ENCODE data around the gene GAB4.
"Not testable (repeated sequence)": the region's sequence is repeated elsewhere in the genome, so short reads cannot be mapped to it uniquely, and the experiment has no call there.

Gene GAB4

DNA sequence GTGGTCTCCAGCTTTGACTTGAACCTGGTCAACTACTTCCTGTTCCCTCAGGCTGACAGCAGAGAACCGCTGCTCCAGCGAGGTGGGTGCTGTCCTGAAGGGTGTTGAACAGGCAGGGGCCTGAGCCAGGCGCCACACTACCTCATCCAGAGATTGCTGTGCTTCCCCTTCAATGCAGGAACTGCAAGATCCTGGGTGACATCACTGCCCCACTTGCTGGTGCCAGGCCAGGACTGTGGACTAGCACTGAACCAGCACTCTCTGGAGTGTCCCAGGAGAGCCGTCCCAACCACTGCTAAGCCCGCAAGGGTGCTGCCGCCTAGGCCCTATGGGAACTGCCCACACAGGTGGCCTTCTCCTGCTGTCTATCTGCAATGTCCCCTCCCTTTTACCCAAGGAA, 51.7 kb downstream of the GAB4 start:
- FAIRE-seq = no peak

DNA sequence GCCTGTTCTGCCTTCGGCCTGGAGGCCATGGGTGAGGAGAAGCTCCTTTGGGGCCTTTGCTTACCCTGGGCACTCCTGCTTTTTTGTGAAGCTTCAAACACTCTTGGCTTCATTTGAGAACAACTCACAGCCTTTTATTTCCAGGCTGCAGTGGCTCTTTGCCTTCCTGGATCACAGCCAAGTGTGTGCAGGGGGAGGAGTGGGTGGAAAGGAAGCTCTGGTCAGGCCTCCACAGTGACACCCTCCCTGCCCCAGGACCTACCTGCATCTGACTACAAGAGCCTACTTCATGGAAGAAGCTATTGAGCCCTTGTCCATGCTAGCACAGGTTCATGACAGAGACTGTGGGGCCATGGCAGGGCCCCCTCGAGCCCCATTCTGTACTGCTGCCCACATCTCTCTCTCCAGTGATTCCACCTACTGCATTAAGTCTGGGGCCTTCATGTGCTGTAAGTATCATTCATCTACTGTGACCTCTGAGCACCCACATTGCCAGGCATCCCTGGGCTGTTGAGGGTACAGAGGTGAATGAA, 52.3 kb downstream of the GAB4 start:
- FAIRE-seq = no peak

DNA sequence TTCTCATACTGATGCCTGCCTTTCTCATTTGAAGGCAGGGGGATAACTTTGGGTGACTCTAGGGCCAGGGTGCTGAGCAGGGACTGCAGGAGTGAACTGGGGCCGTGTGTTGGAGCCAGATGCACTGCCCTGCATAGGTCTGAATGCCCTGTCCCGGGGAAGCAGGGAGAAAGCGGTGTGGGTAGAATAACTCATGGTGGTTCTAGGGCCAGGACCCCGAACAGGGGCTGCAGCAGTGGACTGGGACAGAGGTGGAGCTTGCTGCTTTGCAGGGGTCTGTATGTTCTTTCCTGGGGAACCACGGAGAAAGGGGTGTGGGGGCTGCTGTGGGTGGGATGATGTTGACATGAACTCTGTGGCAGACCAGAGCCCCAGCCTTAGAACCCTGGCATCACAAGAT, 52.9 kb downstream of the GAB4 start:
- no peak for FAIRE-seq

DNA sequence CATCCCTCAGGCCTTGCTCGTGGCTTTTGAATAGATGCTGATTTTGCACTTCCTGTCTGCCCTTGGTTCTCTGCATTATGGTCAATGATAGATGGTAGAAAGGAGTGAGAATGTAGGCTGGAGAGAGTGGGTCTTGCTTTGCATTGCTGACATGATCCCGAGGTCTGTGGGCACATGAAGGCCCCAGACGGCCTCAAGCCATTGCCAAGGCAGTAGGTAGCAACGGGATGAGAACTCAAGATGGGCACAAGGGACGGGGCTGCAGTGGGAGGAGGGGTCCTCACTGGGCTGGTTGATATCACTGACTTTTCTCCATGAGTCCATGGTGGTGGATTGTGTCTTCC, 54.0 kb downstream of the GAB4 start:
- no peak for FAIRE-seq

DNA sequence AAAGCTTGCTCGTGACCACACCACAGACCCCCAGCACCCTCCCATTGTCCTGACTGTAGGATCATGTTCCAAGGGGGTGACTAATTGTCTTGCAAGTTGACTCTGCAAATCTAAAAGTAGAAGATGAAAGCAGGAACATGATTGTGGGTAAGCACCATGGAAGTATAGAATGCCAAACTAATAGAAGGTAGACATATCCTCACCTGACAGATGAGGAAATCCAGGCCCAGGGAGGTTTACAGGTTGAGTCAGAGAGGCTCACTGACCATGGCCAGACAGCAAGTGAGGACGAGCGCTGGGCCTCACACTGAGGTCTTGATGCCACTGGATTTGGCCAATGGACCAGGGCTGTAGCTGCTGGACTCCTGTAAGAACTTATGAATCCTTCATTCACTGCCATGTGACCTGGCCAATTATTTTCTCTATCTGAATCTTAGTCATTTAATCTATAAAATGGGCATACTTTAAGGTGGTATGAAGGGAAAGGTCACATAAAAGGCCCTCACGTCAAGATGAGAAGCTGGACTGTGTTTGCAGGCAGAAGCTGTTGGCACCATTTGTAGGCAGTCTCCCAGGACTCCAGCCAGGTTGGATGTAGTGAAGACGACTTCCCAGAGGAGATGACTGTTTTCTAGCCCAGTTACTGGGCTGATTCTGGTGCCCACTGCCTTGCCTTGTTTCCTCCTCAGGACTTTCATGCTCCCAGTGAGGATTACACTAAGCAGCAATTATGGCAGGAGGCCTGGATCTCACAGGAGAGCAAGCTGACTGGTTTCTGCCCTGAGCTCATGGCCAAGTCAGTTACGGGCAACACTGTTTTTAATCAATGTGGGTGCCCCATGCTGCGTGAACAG, 54.6 kb downstream of the GAB4 start:
- no peak for FAIRE-seq

DNA sequence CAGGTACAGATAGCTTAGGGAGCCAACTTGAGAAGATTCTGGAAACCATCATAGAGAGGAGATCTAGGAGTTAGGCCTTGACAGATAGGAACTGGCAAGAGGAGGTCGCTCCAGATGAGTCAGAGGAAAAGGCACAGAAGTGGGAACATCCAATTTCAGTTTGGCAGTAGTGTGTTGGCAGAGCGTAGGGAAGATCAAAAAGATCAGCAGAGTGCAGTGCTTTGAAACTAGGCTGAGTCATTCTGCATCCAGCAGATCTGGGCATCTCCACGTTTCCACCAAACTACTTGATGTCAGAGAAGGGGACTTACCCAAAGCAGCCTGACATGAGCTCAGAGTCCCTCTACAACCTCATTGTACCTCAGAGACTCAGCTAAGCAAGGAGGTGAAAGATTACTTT, 58.5 kb downstream of the GAB4 start:
- no peak for FAIRE-seq

DNA sequence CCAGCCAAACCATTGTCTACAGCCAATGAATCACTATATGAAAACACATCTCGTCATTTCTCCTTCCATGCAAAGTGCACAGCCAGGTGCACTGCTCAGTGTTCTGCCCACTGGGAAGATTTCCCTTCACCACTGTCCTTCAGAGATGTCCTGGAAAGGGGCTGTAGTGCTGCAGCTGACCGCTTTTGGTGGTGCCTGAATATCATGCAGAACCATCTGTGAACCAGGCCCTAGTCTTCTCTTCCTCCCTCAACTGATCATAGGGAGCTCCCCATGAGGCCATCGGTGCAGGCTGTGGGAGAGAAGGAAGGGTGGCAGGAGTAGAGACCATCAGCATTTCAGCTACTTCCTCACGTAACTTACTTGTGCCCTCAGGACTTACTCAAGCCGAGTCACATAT, 70.2 kb downstream of the GAB4 start:
- FAIRE-seq = no peak

DNA sequence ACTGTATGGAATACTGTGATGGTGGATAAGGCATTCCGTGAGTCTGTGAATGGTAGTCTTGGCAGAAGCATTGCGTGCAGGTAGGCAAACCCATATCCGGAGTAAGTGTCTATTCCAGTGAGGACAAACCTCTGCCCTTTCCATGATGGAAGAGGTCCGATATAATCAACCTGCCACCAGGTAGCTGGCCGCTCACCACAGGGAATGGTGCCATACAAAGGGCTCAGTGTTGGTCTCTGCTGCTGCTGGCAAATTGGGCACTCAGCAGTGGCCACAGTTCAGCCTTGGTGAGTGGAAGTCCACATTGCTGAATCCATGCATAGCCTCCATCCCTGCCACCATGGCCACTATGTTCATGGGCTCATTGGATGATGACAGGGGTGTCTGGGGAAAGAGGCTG, 70.8 kb downstream of the GAB4 start:
- FAIRE-seq = not testable (repeated sequence)

DNA sequence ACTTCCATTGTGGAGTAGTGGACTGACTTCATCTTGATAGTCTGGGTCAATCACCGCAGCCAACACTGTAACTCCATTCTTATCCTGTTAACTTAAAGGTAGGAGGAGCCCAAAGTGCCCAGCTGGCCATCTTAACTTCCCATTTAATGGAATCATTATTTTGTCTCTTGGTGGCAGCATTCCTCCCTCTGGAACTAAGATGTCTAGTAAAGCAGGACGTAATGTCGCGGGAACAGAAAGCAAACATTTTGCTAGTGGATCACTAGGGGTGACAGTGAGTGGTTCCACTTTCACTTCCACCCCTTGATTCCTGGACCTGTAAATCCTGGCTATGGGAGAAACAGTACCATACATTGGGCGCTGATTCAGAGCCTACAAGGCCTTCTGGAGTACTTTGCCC, 71.4 kb downstream of the GAB4 start:
- no peak for FAIRE-seq

DNA sequence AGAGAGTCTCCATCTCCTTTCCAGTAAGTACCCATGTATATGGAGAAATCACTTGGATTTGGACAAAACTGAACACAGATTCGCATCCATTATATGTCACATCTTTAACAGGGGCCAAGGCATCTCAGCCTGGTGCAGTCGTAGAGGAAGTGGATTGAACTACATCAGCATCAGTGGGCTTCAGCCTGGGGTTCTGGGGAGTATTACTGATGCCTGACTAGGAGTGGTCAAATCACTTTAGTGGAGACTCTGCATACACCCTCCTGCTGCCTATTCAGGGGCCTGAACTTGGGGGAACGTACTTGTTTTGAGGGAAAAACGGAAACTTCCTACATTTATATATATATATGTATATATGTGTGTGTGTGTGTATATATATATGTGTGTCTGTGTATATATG, 72.8 kb downstream of the GAB4 start:
- no peak for FAIRE-seq

DNA sequence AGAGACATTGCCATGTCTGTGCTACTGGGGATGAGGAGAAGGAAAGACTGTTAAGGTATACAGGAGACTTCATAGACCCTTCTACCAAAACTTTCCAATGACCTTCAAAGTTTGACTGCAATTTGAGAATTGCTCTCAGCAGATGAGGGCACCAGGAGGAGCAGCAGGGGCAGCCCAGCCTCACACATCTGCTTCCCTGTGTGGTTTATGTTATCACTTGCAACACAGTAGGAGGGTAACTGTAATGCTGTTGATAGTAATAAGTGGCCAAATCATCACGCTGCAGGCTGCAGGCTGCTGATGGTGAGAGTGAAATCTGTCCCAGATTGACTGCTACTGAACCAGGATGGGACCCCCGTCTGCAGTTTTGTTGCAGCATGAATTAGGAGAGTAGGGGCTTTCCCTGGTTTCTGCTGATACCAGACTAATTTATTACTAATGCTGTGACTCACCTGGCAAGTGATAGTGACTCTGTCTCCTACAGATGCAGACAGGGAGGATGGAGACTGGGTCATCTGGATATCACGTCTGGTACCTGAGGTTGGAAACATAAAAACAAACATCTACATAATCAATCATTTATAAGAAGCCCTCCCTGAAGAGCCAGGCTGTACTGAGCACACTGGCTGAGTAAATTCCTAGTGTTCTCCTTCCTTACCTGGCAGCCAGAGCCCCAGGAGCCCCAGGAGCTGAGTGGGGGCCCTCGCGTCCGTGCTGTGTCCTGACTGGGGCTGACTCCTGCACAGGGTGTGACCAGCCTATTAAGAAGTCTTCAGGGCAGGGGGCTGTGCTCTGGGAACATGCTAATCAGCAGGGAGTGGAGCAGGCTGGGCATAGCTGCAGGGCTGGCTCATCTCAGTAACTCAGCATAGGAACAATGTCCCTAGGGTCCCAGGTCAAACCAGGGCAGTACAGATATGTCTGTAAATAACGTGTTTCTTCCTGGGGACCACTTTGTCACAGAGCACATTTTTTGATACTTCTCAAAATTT, 74.4 kb downstream of the GAB4 start:
- FAIRE-seq = no peak

DNA sequence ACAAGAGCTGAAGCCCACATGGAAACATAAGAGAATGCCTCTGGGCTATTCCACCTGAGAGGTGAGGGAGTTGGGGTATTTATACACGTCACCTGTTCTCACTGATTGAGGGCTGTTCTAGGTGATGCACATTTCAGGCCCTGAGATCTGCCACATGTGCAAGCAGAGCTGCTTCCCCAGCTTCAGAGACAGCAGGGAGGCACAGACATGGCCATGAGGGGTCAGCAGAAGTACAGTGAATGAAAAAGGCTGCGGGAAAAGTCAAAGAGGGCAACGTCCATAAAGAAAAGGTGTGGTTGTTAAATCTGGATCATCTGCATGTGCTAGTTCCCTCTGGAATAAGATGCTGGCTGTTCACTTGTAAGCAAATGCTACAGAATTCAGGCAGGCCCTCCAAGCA, 75.4 kb downstream of the GAB4 start:
- FAIRE-seq = no peak

DNA sequence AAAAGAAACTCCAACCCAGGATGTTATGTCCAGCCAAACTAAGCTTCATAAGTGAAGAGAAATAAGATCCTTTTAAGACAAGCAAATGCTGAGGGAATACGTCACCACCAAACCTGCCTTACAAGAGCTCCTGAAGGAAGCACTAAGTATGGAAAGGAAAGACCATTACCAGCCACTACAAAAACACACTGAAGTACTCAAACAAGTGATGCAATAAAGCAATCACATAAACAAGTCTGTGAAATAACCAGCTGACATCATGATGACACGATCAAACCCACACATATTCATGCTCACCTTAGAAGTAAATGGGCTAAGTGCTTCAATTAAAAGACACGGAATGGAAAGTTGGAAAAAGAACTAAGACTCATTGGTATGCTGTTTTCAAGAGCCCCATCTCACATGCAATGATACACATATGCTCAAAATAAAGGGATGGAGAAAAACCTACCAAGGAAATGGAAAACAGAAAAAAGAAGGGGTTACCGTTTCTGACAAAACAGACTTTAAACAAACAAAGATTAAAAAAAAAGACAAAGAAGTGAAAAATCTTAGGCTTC, 82.5 kb downstream of the GAB4 start:
- FAIRE-seq = no peak

DNA sequence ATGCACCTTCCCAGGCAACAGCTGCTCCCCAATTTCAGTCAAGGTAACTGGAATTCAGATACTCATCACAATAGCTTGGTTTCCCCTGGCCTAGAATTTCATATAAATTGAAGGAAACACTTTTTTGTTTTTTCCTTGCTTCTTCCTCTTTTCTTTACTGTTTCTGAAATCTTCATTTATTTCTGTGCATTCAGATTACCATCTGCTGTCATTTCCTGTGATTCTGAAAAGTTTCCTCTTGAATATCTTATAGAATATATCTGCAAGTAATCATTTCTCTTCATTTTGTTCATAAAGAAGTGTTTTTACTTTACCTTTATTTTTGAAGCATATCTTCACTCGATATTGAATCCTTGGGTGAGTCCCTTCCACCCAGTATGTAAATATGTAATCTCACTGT, 85.3 kb downstream of the GAB4 start:
- FAIRE-seq = no peak

DNA sequence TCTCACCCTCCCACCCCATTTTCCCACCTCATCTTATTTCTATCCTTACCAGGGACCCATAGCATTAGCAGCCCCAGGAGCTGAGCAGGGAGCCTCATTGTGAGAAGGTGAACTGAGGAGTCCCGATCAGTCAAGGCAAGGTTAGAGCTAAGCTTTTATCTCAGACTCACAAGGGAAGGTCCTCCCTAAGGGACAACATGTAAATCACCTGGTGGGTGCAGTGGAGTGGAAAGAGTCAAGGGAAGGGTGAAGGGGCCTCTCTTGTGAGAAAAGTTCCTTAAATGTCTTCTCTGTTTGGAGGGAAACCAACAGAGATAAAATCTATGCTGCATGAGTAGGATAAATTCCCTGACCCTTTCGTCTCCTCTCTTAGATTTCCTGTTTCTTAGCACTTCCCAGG, 85.9 kb downstream of the GAB4 start:
- FAIRE-seq = no peak

DNA sequence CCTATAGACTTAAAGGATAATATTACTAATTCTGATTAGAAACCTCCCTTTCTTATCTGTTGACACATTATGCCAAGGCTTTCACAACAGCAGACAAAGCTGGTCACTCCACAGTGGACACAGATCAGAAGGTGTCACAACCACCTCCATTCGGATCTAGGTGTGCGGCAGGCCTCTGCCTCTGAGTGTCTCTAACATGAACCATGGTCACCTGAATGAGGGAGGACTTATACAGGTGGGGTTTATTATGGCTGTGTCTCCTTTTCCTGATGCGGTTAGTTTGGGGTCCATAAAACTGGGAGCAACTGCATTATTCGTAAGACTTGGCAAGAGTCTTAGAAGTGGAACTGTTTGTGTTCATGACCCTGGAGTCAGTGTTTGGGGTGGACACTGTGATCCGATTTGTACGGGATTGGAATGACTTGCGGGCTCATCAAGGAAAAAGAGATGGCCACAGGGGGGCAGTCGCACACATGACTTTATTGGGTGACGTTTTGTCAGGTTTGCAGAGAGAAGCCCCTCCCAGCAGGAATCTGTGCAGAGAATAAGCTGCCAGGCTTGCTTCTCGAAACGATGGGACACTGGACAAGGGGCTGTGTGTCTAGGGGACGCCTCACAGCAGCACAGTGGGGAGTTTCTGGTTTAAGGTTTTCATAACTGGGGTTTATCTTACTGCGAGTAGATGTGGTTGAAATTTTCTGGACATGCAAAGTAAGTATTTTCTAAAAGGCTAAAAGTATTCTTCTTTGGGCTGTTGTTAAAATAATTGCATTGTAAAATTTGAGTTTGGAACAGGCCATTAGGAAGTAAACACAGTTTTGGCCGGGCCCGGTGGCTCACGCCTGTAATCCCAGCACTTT, 90.6 kb downstream of the GAB4 start:
- no peak for FAIRE-seq

DNA sequence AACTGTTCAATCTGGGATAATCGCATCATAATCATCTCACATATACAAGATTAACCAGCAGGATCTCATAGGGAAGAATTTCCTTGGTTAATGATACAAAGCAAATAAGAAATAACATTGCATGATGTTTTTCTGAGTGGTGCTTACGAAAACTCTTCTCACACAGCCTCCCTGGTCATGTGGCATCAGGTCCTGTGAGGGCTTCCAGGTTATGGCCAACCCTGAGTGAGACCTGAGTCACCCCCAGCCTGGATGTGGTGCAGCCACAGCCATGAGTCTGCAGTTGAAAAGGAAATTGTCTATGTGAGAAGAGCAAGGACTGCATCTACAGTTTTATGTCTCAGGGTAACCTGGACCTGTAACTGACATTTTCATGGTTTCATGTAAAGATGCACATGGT, 92.3 kb downstream of the GAB4 start:
- FAIRE-seq = no peak

DNA sequence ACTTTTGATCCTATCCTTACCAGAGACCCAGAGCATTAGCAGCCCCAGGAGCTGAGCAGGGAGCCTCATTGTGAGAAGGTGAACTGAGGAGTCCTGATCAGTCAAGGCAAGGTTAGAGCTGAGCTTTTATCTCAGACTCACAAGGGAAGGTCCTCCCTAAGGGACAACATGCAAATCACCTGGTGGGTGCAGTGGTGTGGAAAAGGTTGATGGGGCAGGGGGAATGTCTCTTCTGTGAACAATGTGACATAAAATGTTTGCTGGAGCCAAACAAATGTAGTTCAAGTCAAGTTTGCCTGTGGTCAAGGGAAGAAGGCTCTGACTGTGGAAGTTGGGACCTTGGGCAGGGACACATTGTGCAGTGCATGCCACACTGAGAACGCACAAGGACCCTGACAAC, 93.1 kb downstream of the GAB4 start:
- FAIRE-seq = not testable (repeated sequence)

DNA sequence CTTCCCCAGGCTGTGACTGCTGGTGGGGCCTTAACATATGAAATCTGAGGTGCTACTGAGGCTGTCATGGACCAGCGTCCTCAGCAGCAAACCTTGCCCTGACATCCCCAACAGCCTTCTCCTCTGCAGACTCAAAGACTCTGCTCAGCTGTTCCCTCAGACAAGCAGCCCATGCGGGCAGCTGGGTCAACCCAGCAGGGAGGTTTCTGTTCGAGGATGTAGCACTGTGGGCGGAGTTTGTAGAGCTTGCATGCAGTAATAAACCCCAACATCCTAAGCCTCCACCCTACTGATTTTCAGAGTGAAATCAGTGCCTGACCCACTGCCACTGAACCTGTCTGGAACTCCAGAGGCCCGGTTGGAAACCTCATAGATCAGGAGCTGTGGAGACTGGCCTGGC, 94.0 kb downstream of the GAB4 start:
- FAIRE-seq = no peak

DNA sequence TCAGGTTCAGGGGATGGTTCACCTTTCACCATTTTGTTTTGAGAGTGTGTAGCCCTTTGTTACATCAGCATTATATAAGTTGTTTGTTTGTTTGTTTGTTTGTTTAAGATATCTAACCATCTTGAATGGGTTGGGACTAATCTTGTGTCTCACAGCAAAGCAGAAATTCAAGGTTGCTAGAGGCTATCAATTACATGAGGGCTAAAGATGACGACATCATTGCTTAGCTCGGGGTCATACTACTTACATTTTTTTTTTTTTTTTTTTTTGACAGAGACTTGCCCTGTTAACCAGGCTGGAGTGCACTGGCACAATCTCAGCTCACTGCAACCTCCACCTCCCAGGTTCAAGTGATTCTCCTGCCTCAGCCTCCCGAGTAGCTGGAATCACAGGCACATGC, 95.7 kb downstream of the GAB4 start:
- no peak for FAIRE-seq

Data from islet of Langerhans (tissue), 1 donor.